Osteoblast (primary cell): ENCODE data around the gene IPO4. TPM values are rescaled to one million over a fixed set of nuclear protein-coding genes. Genes with fewer than 3 reads are reported as not detected.
A peak's percentile ranks its signal among the peaks of the same experiment; 100 is the strongest.

Experiments
- DNase-seq: peaks from one replicate; pipeline ENCODE4 v3.0.0; 2011; ENCODE audit warnings: low spot score, mixed read lengths; ENCODE audit not compliant: insufficient read length; ENCODE audit errors: missing footprints
- H2AFZ ChIP-seq: 2 replicates; pipeline ENCODE4 v1.6.0; 2011; ENCODE audit warnings: mild to moderate bottlenecking, low read length
- H3K27ac ChIP-seq: 2 replicates; pipeline ENCODE4 v1.5.1; 2011; ENCODE audit warnings: mild to moderate bottlenecking, low read depth, low read length, moderate library complexity
- H3K27me3 ChIP-seq: 2 replicates; pipeline ENCODE4 v1.6.0; 2012; ENCODE audit warnings: mild to moderate bottlenecking, control low read depth, inconsistent platforms, low read length, moderate library complexity; ENCODE audit not compliant: insufficient read depth
- H3K36me3 ChIP-seq: 2 replicates; pipeline ENCODE4 v1.5.1; 2011; ENCODE audit warnings: mild to moderate bottlenecking, low read length, control low read depth, moderate library complexity; ENCODE audit not compliant: insufficient read depth
- H3K4me1 ChIP-seq: 2 replicates; pipeline ENCODE4 v1.5.1; 2011; ENCODE audit warnings: mild to moderate bottlenecking, low read length, control low read depth, moderate library complexity; ENCODE audit not compliant: insufficient read depth
- H3K4me2 ChIP-seq: 2 replicates; pipeline ENCODE4 v1.6.0; 2011; ENCODE audit warnings: mild to moderate bottlenecking, low read length; ENCODE audit not compliant: insufficient read depth
- H3K4me3 ChIP-seq: fragments of 200-600 bp; sonication (generic); 3 replicates; pipeline ENCODE4 v1.5.1; 2012; ENCODE audit warnings: mild to moderate bottlenecking, low read length, inconsistent platforms; ENCODE audit not compliant: insufficient read depth
- H3K79me2 ChIP-seq: 2 replicates; pipeline ENCODE4 v1.6.0; 2012; ENCODE audit warnings: mild to moderate bottlenecking, low read length, control low read depth, inconsistent platforms; ENCODE audit not compliant: insufficient read depth
- H3K9me3 ChIP-seq: 2 replicates; pipeline ENCODE4 v1.5.1; 2011; ENCODE audit warnings: low read depth, low read length, control low read depth
- H4K20me1 ChIP-seq: 2 replicates; pipeline ENCODE4 v1.6.0; 2012; ENCODE audit warnings: mild to moderate bottlenecking, low read length, control low read depth; ENCODE audit not compliant: insufficient read depth
- CTCF ChIP-seq: IDR thresholded peaks from 2 replicates; pipeline ENCODE4 v1.5.1; 2011; ENCODE audit warnings: mild to moderate bottlenecking, low read depth, low read length, moderate library complexity; ENCODE audit errors: extremely low read depth
- total RNA-seq: library from RNA; depleted of rRNA; stranded (reverse); fragments of >200 nt; gene quantifications from 2 replicates; pipeline ENCODE4 v1.2.3, GENCODE V29; 2012

The IPO4 gene
- total RNA-seq, 1 donor: 47.0 TPM

- Histone ChIP-seq H3K27me3 (no peaks in the 10 kb centered on the region), H4K20me1 (peaks cover 11% of the 10 kb centered on the region), H2AFZ (no peak overlapping the region), H3K79me2 (peaks cover 35% of the 10 kb centered on the region), H3K36me3 (peaks cover 51% of the 10 kb centered on the region), H3K4me3 (no peak overlapping the region), H3K9me3 (no peaks in the 10 kb centered on the region), H3K4me1 (peaks cover 15% of the 10 kb centered on the region), H3K27ac (no peak overlapping the region), H3K4me2 (no peak overlapping the region)
- no peak for TF ChIP-seq CTCF
- DNase-seq: no peak
Measured at GRCh38 chr14:24150567-24150966, 38.0 kb downstream of the IPO4 start.

- H3K4me1 ChIP-seq: peaks cover 20% of the 10 kb centered on the region
- no peaks in the 10 kb centered on the region for H3K27me3 ChIP-seq
- DNase-seq: peak; percentile 58
- H4K20me1 ChIP-seq: peaks cover 11% of the 10 kb centered on the region
- no peak overlapping the region for H2AFZ ChIP-seq
- H3K36me3 ChIP-seq: peaks cover 46% of the 10 kb centered on the region
- H3K4me3 ChIP-seq: no peak overlapping the region
- no peak overlapping the region for H3K4me2 ChIP-seq
- H3K79me2 ChIP-seq: peaks cover 40% of the 10 kb centered on the region
- H3K27ac ChIP-seq: no peak overlapping the region
- no peaks in the 10 kb centered on the region for H3K9me3 ChIP-seq
- no peak for TF ChIP-seq CTCF
Measured at GRCh38 chr14:24150061-24150460, 38.6 kb downstream of the IPO4 start.

- peak; percentile 25 for DNase-seq
- Histone ChIP-seq H4K20me1 (peaks cover 11% of the 10 kb centered on the region), H3K4me3 (no peak overlapping the region), H3K27me3 (no peaks in the 10 kb centered on the region), H3K4me2 (no peak overlapping the region), H3K4me1 (peaks cover 25% of the 10 kb centered on the region), H2AFZ (no peak overlapping the region), H3K9me3 (no peaks in the 10 kb centered on the region), H3K27ac (no peak overlapping the region), H3K79me2 (peaks cover 46% of the 10 kb centered on the region), H3K36me3 (peaks cover 42% of the 10 kb centered on the region)
- no peak for TF ChIP-seq CTCF
Measured at GRCh38 chr14:24149302-24149969, 39.2 kb downstream of the IPO4 start.

- Histone ChIP-seq H3K4me2 (peak overlapping the region; percentile 82), H3K4me3 (peak overlapping the region; percentile 84), H3K79me2 (peaks cover 53% of the 10 kb centered on the region), H2AFZ (peak overlapping the region; percentile 42), H3K27ac (peak overlapping the region; percentile 62), H3K36me3 (peaks cover 46% of the 10 kb centered on the region), H3K4me1 (peaks cover 41% of the 10 kb centered on the region), H3K9me3 (no peaks in the 10 kb centered on the region), H3K27me3 (no peaks in the 10 kb centered on the region), H4K20me1 (peaks cover 11% of the 10 kb centered on the region)
- no peak for TF ChIP-seq CTCF
- peak; percentile 78 for DNase-seq
Measured at GRCh38 chr14:24147761-24148428, 40.7 kb downstream of the IPO4 start.
